PFSK-1 (cell line): ENCODE measurements around the gene NPPA.

Source experiments
- POLR2AphosphoS5 ChIP-seq: IDR thresholded peaks from 2 replicates; pipeline ENCODE4 v1.6.1; 2012; ENCODE audit warnings: low read depth, mild to moderate bottlenecking, control low read depth, low read length, moderate library complexity
- REST ChIP-seq, 2 experiments: IDR thresholded peaks; 2 replicates each; pipeline versions ENCODE4 v1.6.1 to v1.8.0; 2011 to 2012; ENCODE audit warnings: low read depth in 2 of 2, low read length in 2 of 2, control low read depth in 1 of 2, inconsistent platforms in 1 of 2, mild to moderate bottlenecking in 1 of 2, moderate library complexity in 1 of 2; ENCODE audit not compliant: insufficient read depth in 1 of 2
- SIN3A ChIP-seq: IDR thresholded peaks from 2 replicates; pipeline ENCODE4 v1.6.1; 2012; ENCODE audit warnings: mild to moderate bottlenecking, low read length, moderate library complexity, borderline replicate concordance; ENCODE audit not compliant: insufficient read depth
- TAF1 ChIP-seq: IDR thresholded peaks from 2 replicates; pipeline ENCODE4 v1.6.1; 2012; ENCODE audit warnings: low read length, control low read depth, borderline replicate concordance; ENCODE audit not compliant: insufficient read depth

- TF ChIP-seq POLR2AphosphoS5: no peak
- TF ChIP-seq REST (IDR thresholded peaks at IDR 0.05; ENCODE audit: insufficient read depth in 1 of 2, low read depth in 2 of 2, low read length in 2 of 2): no peak
- TF ChIP-seq TAF1: no peak
- TF ChIP-seq SIN3A: no peak
Observed at GRCh38 chr1:11873395-11874257, 26.0 kb upstream of the NPPA start.
